GM21576 (cell line): ENCODE data around the gene DCDC2C.
"Not testable (repeated sequence)": the region's sequence is repeated elsewhere in the genome, so short reads cannot be mapped to it uniquely, and the experiment has no call there.

Experiments used
- ATAC-seq: cut with Tn5 transposase; IDR thresholded peaks from one replicate; pipeline ENCODE4 v1.9.1; 2021; ENCODE audit warnings: mild to moderate bottlenecking, moderate library complexity; ENCODE audit not compliant: unreplicated experiment

Gene DCDC2C

GRCh38 chr2:3814706-3815245 lies 111.4 kb downstream of the DCDC2C start:
- no peak for ATAC-seq

- ATAC-seq: not testable (repeated sequence)
Measured at GRCh38 chr2:3817144-3817543, 113.8 kb downstream of the DCDC2C start.

- ATAC-seq: no peak
Measured at GRCh38 chr2:3823748-3824147, 120.4 kb downstream of the DCDC2C start.

GRCh38 chr2:3827673-3828575 lies 124.5 kb downstream of the DCDC2C start:
- no peak for ATAC-seq

GRCh38 chr2:3830796-3831195 lies 127.4 kb downstream of the DCDC2C start:
- ATAC-seq: no peak

- no peak for ATAC-seq
Measured at GRCh38 chr2:3837086-3837485, 133.7 kb downstream of the DCDC2C start.

GRCh38 chr2:3838348-3838747 lies 135.0 kb downstream of the DCDC2C start:
- no peak for ATAC-seq

GRCh38 chr2:3839476-3839875 lies 136.1 kb downstream of the DCDC2C start:
- ATAC-seq: no peak

- no peak for ATAC-seq
Measured at GRCh38 chr2:3840611-3841155, 137.3 kb downstream of the DCDC2C start.

GRCh38 chr2:3847397-3848052 lies 144.2 kb downstream of the DCDC2C start:
- ATAC-seq: no peak

- no peak for ATAC-seq
Measured at GRCh38 chr2:3848776-3849175, 145.4 kb downstream of the DCDC2C start.

GRCh38 chr2:3849213-3849612 lies 145.8 kb downstream of the DCDC2C start:
- no peak for ATAC-seq

- ATAC-seq: no peak
Measured at GRCh38 chr2:3857576-3857975, 154.2 kb downstream of the DCDC2C start.

GRCh38 chr2:3864943-3865865 lies 161.8 kb downstream of the DCDC2C start:
- ATAC-seq: no peak

GRCh38 chr2:3867469-3867868 lies 164.1 kb downstream of the DCDC2C start:
- ATAC-seq: no peak

GRCh38 chr2:3868012-3868805 lies 164.8 kb downstream of the DCDC2C start:
- no peak for ATAC-seq

- ATAC-seq: no peak
Measured at GRCh38 chr2:3870222-3870621, 166.8 kb downstream of the DCDC2C start.

GRCh38 chr2:3871002-3871401 lies 167.6 kb downstream of the DCDC2C start:
- no peak for ATAC-seq

- no peak for ATAC-seq
Measured at GRCh38 chr2:3872451-3872850, 169.1 kb downstream of the DCDC2C start.

- no peak for ATAC-seq
Measured at GRCh38 chr2:3873899-3874298, 170.5 kb downstream of the DCDC2C start.
